Fibroblast of lung (primary cell): Measurements from ENCODE around the gene POSTN.

Source experiments
- EZH2 ChIP-seq: IDR thresholded peaks from 2 replicates; pipeline ENCODE4 v1.5.1; 2012; ENCODE audit warnings: low read length, control low read depth, mild to moderate bottlenecking; ENCODE audit errors: missing control alignments
- TF ChIP-seq, protein P1 (sequence below), 2 donors: IDR thresholded peaks in 1 of 2; conservative IDR thresholded peaks in 1 of 2; 1 replicate in 1 of 2; 2 replicates in 1 of 2; pipeline ENCODE4 v1.5.1; 2011 to 2012; ENCODE audit warnings: low read length in 2 of 2, control low read depth in 1 of 2, inconsistent platforms in 1 of 2, low read depth in 1 of 2, mild to moderate bottlenecking in 1 of 2

DNA sequence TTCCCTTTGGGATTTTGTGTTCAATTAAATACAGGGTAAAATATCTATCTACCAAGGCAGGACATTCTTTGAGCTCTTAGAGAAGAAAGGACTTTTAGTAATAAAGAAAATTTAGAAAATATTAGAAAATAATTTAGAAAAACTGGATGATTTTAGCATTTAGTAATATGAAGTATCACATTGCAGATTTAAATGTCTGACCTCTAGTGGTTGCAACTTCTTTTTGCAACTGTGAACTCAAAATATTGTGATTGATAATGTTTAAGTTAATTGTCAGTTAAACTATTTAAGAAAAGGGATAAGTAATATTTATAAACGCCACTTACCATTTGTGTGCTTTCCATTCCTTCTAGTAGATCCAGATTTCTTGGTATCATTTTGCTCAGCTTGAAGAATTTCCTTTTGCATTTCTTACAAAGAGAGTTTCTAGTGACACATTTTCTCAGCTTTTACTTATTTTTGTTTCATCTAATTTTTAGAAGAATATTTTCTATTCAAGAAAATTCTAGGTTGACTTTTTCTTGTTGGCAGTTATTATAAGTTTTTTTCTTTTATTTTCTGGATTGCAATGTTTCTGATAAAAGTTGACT, 10.3 kb upstream of the POSTN start:
- TF ChIP-seq, protein P1, sequence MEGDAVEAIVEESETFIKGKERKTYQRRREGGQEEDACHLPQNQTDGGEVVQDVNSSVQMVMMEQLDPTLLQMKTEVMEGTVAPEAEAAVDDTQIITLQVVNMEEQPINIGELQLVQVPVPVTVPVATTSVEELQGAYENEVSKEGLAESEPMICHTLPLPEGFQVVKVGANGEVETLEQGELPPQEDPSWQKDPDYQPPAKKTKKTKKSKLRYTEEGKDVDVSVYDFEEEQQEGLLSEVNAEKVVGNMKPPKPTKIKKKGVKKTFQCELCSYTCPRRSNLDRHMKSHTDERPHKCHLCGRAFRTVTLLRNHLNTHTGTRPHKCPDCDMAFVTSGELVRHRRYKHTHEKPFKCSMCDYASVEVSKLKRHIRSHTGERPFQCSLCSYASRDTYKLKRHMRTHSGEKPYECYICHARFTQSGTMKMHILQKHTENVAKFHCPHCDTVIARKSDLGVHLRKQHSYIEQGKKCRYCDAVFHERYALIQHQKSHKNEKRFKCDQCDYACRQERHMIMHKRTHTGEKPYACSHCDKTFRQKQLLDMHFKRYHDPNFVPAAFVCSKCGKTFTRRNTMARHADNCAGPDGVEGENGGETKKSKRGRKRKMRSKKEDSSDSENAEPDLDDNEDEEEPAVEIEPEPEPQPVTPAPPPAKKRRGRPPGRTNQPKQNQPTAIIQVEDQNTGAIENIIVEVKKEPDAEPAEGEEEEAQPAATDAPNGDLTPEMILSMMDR (conservative IDR thresholded peaks at IDR 0.05 in 1 of 2, IDR thresholded peaks at IDR 0.05 in 1 of 2; ENCODE audit: low read depth in 1 of 2, low read length in 2 of 2): peak in 1 of 2 donors; percentile 46
- TF ChIP-seq EZH2: no peak
